Measurements from ENCODE around the gene MYH9. TPM values are rescaled to one million over a fixed set of nuclear protein-coding genes. Genes with fewer than 3 reads are reported as not detected.
"Not testable (repeated sequence)": the region's sequence is repeated elsewhere in the genome, so short reads cannot be mapped to it uniquely, and the experiment has no call there.

MYH9 gene
- total RNA-seq, 1 experiment from 2014 or later, result 464 TPM

DNA sequence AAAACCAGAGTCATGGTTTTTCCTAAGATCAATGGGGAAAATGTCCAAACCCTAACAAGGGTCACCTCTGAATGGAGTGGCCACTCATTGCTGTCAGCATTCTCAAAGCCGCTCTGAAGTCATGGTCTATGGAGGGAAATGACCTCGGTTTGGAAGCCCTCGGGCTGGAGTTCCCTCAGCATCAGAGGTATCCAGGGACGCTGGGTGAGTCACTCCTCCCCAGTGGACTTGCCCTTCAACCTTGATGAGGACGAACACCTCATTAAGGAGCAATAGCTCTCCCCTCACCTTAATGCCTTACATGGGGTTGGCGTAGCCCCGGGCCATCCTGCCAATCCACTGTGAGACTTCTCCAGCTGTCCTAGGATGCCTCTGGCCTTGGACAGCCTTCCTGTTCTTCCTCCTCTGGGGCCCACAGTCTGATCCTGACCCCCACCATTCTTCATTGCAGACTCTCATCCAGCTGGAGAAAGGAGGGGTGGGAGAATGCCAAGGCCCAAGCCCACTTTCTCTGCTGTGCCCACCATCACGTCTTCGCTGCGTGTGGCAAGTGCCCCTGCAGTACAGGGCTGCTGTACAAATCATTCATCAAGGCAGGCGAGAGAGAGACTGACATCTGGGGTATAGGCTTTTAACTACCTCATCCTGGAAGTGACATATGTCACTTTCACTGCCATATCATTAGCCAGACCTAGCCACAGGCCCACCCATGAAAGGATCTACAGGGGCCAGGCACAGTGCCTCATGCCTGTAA, 25.4 kb upstream of the MYH9 start:
- DNase-seq (ENCODE audit: low read depth), result peak; percentile 55

DNA sequence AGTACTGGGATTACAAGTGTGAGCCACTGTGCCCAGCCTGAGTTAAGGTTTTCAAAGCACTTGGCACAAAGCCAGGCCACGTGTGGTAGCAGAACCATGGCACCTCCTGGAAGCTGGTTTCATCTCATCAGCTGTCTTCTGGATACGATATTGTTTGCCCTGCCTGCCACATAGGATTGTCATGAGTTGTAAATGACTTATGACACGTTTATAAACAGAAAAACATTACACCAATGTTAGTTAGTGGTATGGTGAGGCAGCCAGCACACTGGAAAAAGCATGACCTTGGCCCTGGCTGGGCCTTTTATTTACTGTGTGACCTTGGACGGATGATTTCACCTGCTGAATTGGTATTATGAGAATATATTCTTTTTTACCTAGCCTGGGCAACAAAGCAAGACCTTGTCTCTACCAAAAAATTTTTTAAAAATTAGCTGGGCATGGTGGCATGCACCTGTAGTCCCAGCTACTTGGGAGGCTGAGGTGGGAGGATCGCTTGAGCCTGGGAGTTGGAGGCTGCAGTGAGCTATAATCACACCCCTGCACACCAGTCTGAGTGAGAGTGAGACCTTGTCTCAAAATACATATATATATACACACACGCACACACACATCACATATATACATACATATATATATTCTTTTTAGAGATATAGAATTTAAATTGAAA, 24.0 kb upstream of the MYH9 start:
- DNase-seq (ENCODE audit: low read depth), result no peak

GRCh38 chr22:36409911-36410756, 22.4 kb upstream of the MYH9 start:
- DNase-seq (ENCODE audit: low read depth), result no peak

DNA sequence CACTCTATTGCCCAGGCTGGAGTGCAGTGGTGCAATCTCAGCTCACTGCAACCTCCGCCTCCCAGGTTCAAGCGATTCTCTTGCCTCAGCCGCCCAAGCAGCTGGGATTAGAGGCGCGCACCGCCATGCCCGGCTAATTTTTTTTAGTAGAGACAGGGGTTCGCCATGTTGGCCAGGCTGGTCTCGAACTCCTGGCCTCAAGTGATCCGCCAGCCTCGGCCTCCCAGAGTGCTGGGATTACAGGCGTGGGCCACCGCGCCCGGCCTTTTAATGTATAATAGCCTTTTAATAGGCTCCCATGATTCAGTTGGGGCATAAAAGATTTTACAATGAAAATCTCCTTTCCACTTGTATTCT, 21.8 kb upstream of the MYH9 start:
- not testable (repeated sequence) for DNase-seq (ENCODE audit: low read depth)

- DNase-seq (ENCODE audit: low read depth), result no peak
These were observed 21.3 kb upstream of the MYH9 start for GRCh38 chr22:36409056-36409455.

GRCh38 chr22:36406721-36407120, 19.0 kb upstream of the MYH9 start:
- DNase-seq (ENCODE audit: low read depth), result no peak

- DNase-seq (ENCODE audit: low read depth), result peak; percentile 66
These were observed 18.1 kb upstream of the MYH9 start for GRCh38 chr22:36405671-36406538.

GRCh38 chr22:36405221-36405661, 17.5 kb upstream of the MYH9 start:
- no peak for DNase-seq (ENCODE audit: low read depth)

DNA sequence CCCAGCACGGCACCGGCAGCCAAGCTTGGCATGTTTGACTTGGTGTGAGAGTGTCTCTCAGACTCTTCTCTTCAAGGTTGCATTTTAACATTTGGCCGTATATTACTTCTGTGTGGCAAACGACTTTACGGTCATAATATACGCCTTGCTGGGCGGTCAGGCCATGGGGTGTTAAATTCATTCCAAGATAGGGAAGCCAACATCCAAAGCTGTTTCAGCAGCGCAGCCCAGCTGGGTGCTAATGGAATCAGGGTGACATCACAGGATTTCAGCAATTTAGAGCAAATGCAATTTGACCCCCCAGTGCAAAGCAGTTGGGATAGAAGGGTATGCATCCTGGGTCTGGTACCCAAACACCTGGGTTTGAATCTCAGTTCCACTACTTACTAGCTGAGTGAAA, 16.7 kb upstream of the MYH9 start:
- no peak for DNase-seq (ENCODE audit: low read depth)

GRCh38 chr22:36399472-36399778, 11.7 kb upstream of the MYH9 start:
- DNase-seq (ENCODE audit: low read depth), result no peak

DNA sequence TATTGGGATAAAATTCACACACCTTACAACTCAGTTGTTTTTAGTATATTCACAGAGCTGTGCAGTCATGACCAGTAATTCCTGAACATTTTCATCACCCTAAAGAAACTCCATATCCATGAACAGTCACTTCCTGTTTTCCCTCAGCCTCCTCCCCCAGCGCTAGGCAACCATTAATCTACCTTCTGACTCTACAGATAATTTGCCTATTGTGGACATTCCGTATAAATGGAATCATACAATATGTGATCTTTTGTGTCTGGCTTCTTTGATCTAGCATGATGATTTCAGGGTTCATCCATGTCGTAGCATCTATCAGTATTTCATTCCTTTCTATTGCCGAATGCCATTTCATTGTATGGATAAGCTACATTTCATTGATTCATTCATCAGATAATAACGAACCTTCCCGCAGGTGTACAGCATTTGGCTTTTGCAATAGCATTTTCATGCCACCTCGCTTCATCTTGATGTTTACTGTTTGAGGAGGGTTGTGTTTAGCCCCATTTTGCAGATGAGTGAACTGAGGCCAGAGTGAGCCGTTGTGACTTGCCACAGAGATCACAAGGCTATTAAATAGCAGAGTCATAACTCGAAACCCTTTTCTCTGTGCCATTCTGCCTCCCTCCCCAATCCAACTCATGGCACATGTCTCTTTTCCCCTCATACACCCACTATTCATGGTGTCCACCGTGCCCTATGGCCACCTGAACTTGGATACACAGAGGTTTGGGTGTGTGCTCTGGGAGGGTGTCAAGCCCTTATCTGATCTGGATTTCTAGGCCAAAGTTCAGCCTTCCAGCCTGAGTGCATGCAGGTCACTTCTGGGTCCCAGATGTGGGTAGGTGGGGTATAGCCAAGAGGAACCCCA, 11.1 kb upstream of the MYH9 start:
- peak; percentile 81 for DNase-seq (ENCODE audit: low read depth)

DNA sequence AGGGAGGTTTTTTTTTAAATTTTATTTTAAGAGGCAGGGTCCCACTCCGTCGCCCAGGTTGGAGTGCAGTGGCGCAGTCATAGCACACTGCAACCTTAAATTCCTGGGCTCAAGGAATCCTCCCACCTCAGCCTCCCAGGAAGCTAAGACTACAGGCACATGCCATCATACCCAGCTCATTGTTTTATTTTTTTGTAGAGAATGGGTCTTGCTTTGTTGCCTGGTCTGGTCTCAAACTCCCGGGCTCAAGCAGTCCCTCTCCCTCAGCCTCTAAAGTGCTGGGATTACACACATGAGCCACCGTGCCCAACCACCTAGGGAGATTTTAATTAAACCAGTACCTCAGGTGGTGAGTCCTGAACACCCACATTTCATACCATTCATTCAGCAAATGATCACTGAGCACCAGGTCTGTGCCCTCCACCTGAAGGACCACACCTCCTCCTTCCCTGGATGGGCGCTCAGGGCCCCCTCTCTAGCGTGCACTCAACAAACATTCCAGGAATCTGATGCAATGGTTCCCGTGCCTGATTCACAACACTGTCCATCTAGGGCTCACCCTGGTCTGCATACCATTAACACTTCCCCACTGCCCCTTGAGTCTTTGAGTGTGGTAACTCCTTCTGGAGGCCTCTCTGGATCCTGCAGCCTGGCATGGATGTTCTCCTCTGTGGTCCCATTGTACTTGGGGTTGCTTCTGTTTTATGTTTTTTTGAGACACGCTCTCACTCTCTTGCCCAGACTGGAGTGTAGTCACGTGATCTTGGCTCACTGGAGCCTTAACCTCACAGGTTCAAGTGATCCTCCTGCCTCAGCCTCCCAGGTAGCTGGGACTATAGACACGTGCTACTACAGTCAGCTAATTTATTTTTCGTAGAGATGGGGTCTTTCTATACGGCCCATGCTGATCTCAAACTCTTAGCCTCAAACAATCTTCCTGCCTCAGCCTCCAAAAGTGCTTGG, 9.6 kb upstream of the MYH9 start:
- DNase-seq (ENCODE audit: low read depth), result peak; percentile 54

DNA sequence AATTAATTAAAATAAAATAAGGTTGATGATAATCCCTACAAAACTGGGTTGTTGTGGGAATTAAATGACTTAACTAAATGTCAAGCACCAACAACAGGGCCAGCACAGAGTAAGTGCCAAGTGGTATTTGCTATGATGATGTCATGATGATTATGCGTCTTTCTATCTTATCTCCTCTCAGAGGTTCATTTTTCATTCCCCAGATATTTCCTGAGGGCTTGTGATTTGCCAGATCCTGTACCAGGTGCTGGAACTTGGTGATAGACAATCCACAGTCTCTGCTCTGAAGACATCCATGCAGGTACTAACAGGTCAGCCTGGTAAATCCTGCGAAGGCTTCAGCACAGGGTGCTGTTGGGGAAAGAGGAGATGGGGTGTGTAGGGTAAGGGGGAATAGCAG, 8.1 kb upstream of the MYH9 start:
- peak; percentile 52 for DNase-seq (ENCODE audit: low read depth)

DNA sequence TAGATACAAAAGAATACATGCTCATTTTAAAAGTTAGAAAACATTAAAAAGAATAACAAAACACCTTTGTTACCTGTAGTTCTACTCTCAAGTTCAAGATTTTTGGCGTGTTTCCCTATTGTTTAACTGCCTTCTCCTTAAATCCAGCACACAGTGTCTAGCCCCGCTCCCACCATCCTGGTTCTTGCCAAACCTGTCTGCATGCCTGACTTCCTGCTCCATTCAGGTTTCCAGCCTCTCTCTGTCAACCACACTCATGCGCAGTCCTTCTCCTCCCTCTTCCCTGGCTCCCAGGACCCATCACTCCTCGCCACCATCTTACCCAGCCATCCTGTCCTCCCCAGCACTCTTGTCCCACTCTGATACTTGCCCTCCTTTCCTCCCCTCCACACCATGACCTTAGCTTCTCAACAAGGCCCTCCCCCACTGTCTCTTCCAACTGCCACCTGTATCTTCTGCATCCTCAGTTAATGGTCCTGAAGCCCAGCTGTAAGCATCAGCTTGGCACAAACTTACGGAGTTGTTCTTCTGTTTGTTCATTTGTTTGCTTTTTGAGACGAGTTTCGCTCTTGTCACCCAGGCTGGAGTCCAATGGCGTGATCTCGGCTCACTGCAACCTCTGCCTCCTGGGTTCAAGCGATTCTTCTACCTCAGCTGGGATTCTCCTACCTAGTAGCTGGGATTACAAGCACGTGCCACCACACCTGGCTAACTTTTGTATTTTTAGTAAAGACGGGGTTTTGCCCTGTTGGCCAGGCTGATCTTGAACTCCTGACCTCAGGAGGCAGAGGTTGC, 7.5 kb upstream of the MYH9 start:
- no peak for DNase-seq (ENCODE audit: low read depth)

GRCh38 chr22:36391638-36392037, 3.9 kb upstream of the MYH9 start:
- no peak for DNase-seq (ENCODE audit: low read depth)

DNA sequence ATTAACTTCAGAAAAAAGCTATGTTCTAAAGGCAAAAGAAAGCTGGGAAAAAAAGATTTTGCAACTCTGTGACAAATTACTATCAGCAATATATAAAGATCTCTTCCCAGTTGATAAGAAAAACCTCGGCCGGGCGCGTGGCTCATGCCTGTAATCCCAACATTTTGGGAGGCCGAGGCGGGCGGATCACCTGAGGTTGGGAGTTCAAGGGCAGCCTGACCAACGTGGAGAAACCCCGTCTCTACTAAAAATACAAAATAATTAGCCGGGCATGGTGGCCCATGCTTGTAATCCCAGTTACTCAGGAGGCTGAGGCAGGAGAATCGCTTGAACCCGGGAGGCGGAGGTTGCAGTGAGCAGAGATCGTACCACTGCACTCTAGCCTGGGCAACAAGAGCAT, 1.4 kb upstream of the MYH9 start:
- DNase-seq (ENCODE audit: low read depth), result not testable (repeated sequence)

DNA sequence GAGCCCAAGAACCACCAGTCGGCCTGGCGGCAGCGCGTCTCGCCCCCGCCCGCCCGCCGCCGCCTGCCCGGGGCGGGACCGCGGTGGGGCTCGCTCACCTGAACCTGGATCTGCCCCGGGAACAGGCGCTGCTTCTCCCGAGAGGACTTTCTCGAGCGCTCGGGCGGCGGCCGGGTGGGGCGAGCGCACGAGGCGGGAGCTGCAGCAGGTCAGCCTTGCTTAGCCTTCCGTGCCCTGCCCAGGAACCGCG, 133 bp downstream of the MYH9 start:
- DNase-seq (ENCODE audit: low read depth), result no peak

DNA sequence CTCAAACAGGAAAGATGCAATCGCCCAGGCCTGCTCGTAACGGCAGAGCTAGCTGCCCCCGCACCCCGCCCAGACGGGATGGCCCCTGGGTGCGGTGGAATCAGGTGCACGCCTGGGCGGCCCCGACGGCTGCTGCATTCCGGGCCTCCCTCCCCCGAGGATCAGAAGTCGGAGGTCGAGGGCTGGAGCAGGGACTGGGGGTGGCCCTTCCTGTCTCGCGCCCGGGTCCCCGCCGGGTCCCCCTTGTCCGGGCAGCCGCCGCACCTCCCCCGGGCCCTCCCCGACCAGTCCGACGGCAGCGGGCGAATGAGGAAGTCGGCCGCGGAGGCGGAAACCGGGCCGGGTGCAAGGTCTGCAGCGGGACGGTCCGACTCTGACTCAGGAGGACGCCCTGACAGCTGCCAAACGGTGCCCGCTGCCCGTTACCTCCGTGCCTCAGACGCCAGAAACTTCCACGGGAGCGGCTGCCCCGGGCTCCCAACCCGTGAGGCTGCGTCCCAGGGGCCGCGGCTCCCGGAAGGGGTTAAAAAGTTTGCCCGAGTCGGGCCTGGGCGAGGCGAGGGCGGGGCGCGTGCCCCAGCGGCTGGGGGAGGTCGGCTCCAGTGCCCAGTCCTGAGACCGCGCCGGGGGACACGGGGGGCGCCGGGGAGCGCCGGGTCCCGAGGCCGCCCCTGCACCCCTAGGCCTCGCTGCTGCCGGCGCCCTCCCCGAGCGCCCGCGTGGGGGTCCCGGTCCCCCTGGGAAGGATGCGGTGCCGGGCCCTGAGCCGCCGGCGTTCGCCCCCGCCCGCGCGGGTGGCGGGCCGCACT, 663 bp downstream of the MYH9 start:
- DNase-seq (ENCODE audit: low read depth), result no peak

Measured in Daoy (cell line).